Vagina (tissue), 2 donors: Measurements from ENCODE around the gene CMTM1.

Experiments
- CTCF ChIP-seq, 3 experiments: fragments of 450-650 bp in 2 of 3; fragments of 200-600 bp in 1 of 3; sonication (generic) in 1 of 3; IDR thresholded peaks; one replicate each; pipeline ENCODE4 v1.5.1; 2017 to 2019; ENCODE audit warnings: antibody characterized with exemption in 3 of 3, mild to moderate bottlenecking in 2 of 3, moderate library complexity in 2 of 3
- POLR2A ChIP-seq, 2 donors: fragments of 450-650 bp; IDR thresholded peaks; one replicate each; pipeline ENCODE4 v1.6.1; 2017; ENCODE audit warnings: antibody characterized with exemption in 2 of 2, mild to moderate bottlenecking in 2 of 2, moderate library complexity in 2 of 2
- POLR2AphosphoS5 ChIP-seq, 2 donors: sonication (generic); formaldehyde crosslinking; IDR thresholded peaks; one replicate each; pipeline ENCODE4 v1.9.0; 2017; ENCODE audit warnings: antibody characterized with exemption in 2 of 2, mild to moderate bottlenecking in 2 of 2, low read depth in 1 of 2; ENCODE audit not compliant: insufficient read depth in 1 of 2

- TF ChIP-seq POLR2A (IDR thresholded peaks at IDR 0.05) (no peak), CTCF (IDR thresholded peaks at IDR 0.05) (no peak), POLR2AphosphoS5 (IDR thresholded peaks at IDR 0.05; ENCODE audit: insufficient read depth in 1 of 2, low read depth in 1 of 2) (no peak)
Measured at GRCh38 chr16:66592814-66593213, 26.6 kb downstream of the CMTM1 start.
